Astrocyte (in vitro differentiated cells and primary cell): ENCODE data around the gene ADIG.

Experiments used
- CTCF ChIP-seq: IDR thresholded peaks from 2 replicates; pipeline ENCODE4 v1.5.1; 2011; ENCODE audit warnings: low read depth, mild to moderate bottlenecking, inconsistent platforms, low read length, moderate library complexity; ENCODE audit not compliant: insufficient read depth
- EZH2 ChIP-seq: IDR thresholded peaks from 2 replicates; pipeline ENCODE4 v1.6.1; 2012; ENCODE audit warnings: mild to moderate bottlenecking, low read length, inconsistent platforms; ENCODE audit not compliant: insufficient read depth

DNA sequence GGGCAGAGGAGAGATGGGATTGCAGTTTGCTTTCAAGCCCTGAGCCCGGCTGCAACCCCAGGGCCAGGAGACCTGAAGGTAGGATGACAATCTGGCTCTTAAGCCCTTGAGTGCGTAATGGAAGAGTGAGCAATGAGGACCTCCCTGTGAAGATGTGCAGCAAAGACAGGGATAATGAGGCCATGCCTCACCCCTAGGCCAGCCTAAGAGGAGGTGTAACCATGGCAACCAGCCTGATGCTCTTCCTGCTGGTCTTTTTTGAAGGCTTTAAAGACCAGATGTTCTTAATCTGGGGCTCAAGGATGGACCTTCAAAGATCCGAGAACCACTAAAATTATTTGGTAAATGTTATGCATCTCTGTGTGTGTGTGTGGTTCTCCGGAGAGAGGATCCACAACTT lies 28.8 kb downstream of the ADIG start:
- no peak for TF ChIP-seq CTCF
- no peak for TF ChIP-seq EZH2
